HepG2 (cell line): ENCODE data around the gene CCDC88B. TPM values are rescaled to one million over a fixed set of nuclear protein-coding genes. Genes with fewer than 3 reads are reported as not detected.

Experiments used
- ARID3A ChIP-seq: IDR thresholded peaks from 2 replicates; pipeline ENCODE4 v1.6.1; 2012; ENCODE audit warnings: low read depth, low read length, improper control_type of control experiment
- CBX2 ChIP-seq, 2 experiments: fragments of 200-600 bp in 1 of 2; sonication (generic); formaldehyde crosslinking in 1 of 2; IDR thresholded peaks; 2 replicates each; pipeline versions ENCODE4 v1.7.0 to v1.8.1; 2018 to 2022; ENCODE audit warnings: low read depth in 2 of 2, low read length in 1 of 2, mild to moderate bottlenecking in 1 of 2, missing genetic modification reagents in 1 of 2
- CHCHD3 ChIP-seq: sonication (generic); formaldehyde crosslinking; IDR thresholded peaks from 2 replicates; pipeline ENCODE4 v1.8.0; 2022; ENCODE audit warnings: mild to moderate bottlenecking, missing genetic modification reagents, moderate library complexity
- CHD4 ChIP-seq: fragments of 200-600 bp; sonication (generic); IDR thresholded peaks from 2 replicates; pipeline ENCODE4 v1.7.0; 2017; ENCODE audit warnings: mild to moderate bottlenecking, low read length, borderline replicate concordance
- DZIP1 ChIP-seq: sonication (generic); formaldehyde crosslinking; IDR thresholded peaks from 2 replicates; pipeline ENCODE4 v1.5.0; 2020; ENCODE audit warnings: mild to moderate bottlenecking, missing genetic modification reagents
- FOXJ3 ChIP-seq: sonication (generic); formaldehyde crosslinking; IDR thresholded peaks from 2 replicates; pipeline ENCODE4 v1.4.0; 2020; ENCODE audit warnings: missing genetic modification reagents, mild to moderate bottlenecking, borderline replicate concordance
- HHEX ChIP-seq: IDR thresholded peaks from 2 replicates; pipeline ENCODE4 v1.6.1; 2016; ENCODE audit warnings: control low read depth
- KDM6A ChIP-seq: IDR thresholded peaks from 2 replicates; pipeline ENCODE4 v1.6.1; 2016; ENCODE audit warnings: low read depth
- KMT2A ChIP-seq: sonication (generic); formaldehyde crosslinking; IDR thresholded peaks from 2 replicates; pipeline ENCODE4 v1.4.0; 2020; ENCODE audit warnings: missing genetic modification reagents
- MED13 ChIP-seq: sonication (generic); formaldehyde crosslinking; IDR thresholded peaks from 2 replicates; pipeline ENCODE4 v1.5.0; 2020; ENCODE audit warnings: missing genetic modification reagents
- NFYB ChIP-seq: sonication (generic); formaldehyde crosslinking; IDR thresholded peaks from 2 replicates; pipeline ENCODE4 v1.4.0; 2020; ENCODE audit warnings: missing genetic modification reagents
- POGK ChIP-seq: sonication (generic); formaldehyde crosslinking; conservative IDR thresholded peaks from 2 replicates; pipeline ENCODE4 v1.8.0; 2022; ENCODE audit warnings: mild to moderate bottlenecking, moderate library complexity, missing genetic modification reagents
- SALL2 ChIP-seq: sonication (generic); formaldehyde crosslinking; IDR thresholded peaks from 2 replicates; pipeline ENCODE4 v1.8.1; 2023; ENCODE audit warnings: mild to moderate bottlenecking, missing genetic modification reagents, inconsistent platforms
- SAP130 ChIP-seq: IDR thresholded peaks from 2 replicates; pipeline ENCODE4 v1.6.1; 2016; ENCODE audit warnings: low read depth
- SMAD1 ChIP-seq: sonication (generic); formaldehyde crosslinking; IDR thresholded peaks from 2 replicates; pipeline ENCODE4 v1.4.0; 2020; ENCODE audit warnings: missing genetic modification reagents, low read depth, mild to moderate bottlenecking, borderline replicate concordance
- SMYD3 ChIP-seq: sonication (generic); formaldehyde crosslinking; IDR thresholded peaks from 2 replicates; pipeline ENCODE4 v1.8.1; 2023; ENCODE audit warnings: mild to moderate bottlenecking, missing genetic modification reagents
- TAF1 ChIP-seq: sonication (generic); formaldehyde crosslinking; IDR thresholded peaks from 2 replicates; pipeline ENCODE4 v1.4.0; 2020; ENCODE audit warnings: missing genetic modification reagents
- TARDBP ChIP-seq: sonication (generic); formaldehyde crosslinking; IDR thresholded peaks from 2 replicates; pipeline ENCODE4 v1.8.0; 2022; ENCODE audit warnings: mild to moderate bottlenecking, missing genetic modification reagents
- TCF7L2 ChIP-seq: IDR thresholded peaks from 2 replicates; pipeline ENCODE4 v1.6.1; 2011; ENCODE audit warnings: mild to moderate bottlenecking, low read depth, low read length, moderate library complexity
- TRAFD1 ChIP-seq: sonication (generic); formaldehyde crosslinking; IDR thresholded peaks from 2 replicates; pipeline ENCODE4 v1.5.1; 2020; ENCODE audit warnings: missing genetic modification reagents, mild to moderate bottlenecking, borderline replicate concordance
- ZNF432 ChIP-seq: sonication (generic); formaldehyde crosslinking; IDR thresholded peaks from 2 replicates; pipeline ENCODE4 v1.5.0; 2020; ENCODE audit warnings: missing genetic modification reagents, mild to moderate bottlenecking, borderline replicate concordance
- ZNF678 ChIP-seq: sonication (generic); formaldehyde crosslinking; IDR thresholded peaks from 2 replicates; pipeline ENCODE4 v1.4.0; 2020; ENCODE audit warnings: mild to moderate bottlenecking, missing genetic modification reagents
- ZNF792 ChIP-seq: IDR thresholded peaks from 2 replicates; pipeline ENCODE4 v1.6.1; 2016
- polyA plus RNA-seq, 8 experiments: library from polyadenylated mRNA; depleted of rRNA in 3 of 8; stranded (reverse) in 7 of 8; unstranded in 1 of 8; fragments of >200 nt; fragmentation: Illumina TruSeq in 4 of 8; extraction: Trizol in 4 of 8; gene quantifications; 2 replicates each; pipeline versions ENCODE4 v1.2.1 to v1.2.3, GENCODE V29; 2011 to 2016; ENCODE audit warnings: low read depth in 4 of 8, missing spikeins in 1 of 8, mixed read lengths in 1 of 8; ENCODE audit not compliant: insufficient read depth in 1 of 8
- total RNA-seq, 5 experiments: library from RNA; depleted of rRNA; stranded (reverse); fragments of >200 nt; fragmentation: Illumina TruSeq; extraction: Trizol; gene quantifications; 2 replicates each; pipeline ENCODE4 v1.2.3, GENCODE V29; 2016; ENCODE audit warnings: low read depth in 1 of 5

Gene CCDC88B
- total and polyA plus RNA-seq, 2 of the 13 experiments (the other 11 are each of a cell fraction or from before 2014, with no cell fraction given), result 3.6 to 4.8 TPM

GRCh38 chr11:64304316-64305072 lies 35.5 kb upstream of the CCDC88B start (continued):
- TF ChIP-seq TRAFD1 (CRISPR knock-in tag), result no peak
- TF ChIP-seq ARID3A, result no peak
- no peak for TF ChIP-seq SMYD3 (CRISPR knock-in tag)
- TF ChIP-seq POGK, result 0 out of 2 replicates have a peak, but pooled peaks have one; percentile 30
- TF ChIP-seq ZNF432 (CRISPR knock-in tag), result no peak
- TF ChIP-seq KDM6A (CRISPR knock-in tag), result no peak
- peak; percentile 49; the same call in 1 of the 2 replicates for TF ChIP-seq SAP130
- no peak for TF ChIP-seq MED13 (CRISPR knock-in tag)
- TF ChIP-seq TAF1, result no peak; the same call in 1 of the 2 replicates
- TF ChIP-seq HHEX (CRISPR knock-in tag), result no peak
- no peak for TF ChIP-seq ZNF678
- TF ChIP-seq KMT2A, result no peak; the same call in 1 of the 2 replicates
- TF ChIP-seq CHD4, result no peak
- TF ChIP-seq TARDBP (CRISPR knock-in tag), result no peak
- no peak for TF ChIP-seq SALL2 (CRISPR knock-in tag)
- TF ChIP-seq NFYB (CRISPR knock-in tag), result no peak
- TF ChIP-seq SMAD1, result no peak
- no peak for TF ChIP-seq TCF7L2
- peak; percentile 32; the same call in 1 of the 2 replicates for TF ChIP-seq FOXJ3 (CRISPR knock-in tag)
- no peak for TF ChIP-seq CHCHD3
- TF ChIP-seq DZIP1, result no peak
- TF ChIP-seq ZNF792, result 0 out of 2 replicates have a peak, but pooled peaks have one; percentile 15
- TF ChIP-seq CBX2 (IDR thresholded peaks at IDR 0.05; ENCODE audit: low read depth, low read length), result no peak
- TF ChIP-seq CBX2 (CRISPR knock-in tag; IDR thresholded peaks at IDR 0.05; ENCODE audit: low read depth), result no peak
